ENCODE results near the gene GPR157. TPM values are rescaled to one million over a fixed set of nuclear protein-coding genes. Genes with fewer than 3 reads are reported as not detected.

GPR157 gene
- total and polyA plus RNA-seq, 10 of the 15 experiments (the other 5 are each of a cell fraction or from before 2014, with no cell fraction given): 0.66 to 15.9 (median 3.1) TPM

DNA sequence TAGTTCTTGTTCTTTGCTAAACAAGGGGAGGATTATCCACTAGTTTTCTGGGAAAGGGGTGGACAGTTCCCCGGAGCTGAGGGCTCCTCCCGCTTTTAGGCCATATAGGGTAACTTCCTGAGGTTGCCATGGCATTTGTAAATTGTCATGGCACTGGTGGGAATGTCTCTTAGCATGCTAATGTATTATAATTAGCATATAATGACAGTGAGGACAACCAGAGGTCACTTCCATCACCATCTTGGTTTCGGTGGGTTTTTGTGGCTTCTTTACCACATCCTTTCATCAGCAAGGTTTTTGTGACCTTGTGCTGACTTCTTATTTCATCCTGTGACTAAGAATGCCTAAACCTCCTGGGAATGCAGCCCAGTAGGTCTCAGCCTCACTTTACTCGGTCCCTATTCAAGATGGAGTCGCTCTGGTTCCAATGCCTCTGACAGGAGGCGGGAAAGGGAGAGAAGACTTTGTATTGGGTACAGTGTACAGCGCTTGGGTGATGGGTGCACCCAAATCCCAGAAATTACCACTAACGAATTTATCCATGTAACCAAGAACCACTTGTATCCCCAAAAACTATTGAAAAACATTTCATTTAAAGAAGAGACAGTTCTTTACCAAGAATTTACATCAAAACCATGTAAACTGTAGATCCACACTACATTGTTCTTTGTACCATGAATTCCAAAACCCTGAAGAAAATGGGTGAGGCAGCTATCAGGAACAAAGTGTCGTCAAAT is 50.7 kb downstream of the GPR157 start (continued):
- TF ChIP-seq NR2C1 (IDR thresholded peaks at IDR 0.05) (peak; percentile 46; the same call in 1 of the 2 replicates), MYB (IDR thresholded peaks at IDR 0.05; ENCODE audit: borderline replicate concordance, low read depth, low read length) (no peak), ZNF217 (IDR thresholded peaks at IDR 0.05) (0 out of 2 replicates have a peak, but pooled peaks have one; percentile 39), RAD51 (IDR thresholded peaks at IDR 0.05) (no peak), TAF1 (IDR thresholded peaks at IDR 0.05; ENCODE audit: borderline replicate concordance, low read depth, low read length) (no peak), JUNB (IDR thresholded peaks at IDR 0.05) (peak; percentile 52; the same call in 1 of the 2 replicates), BHLHE40 (IDR thresholded peaks at IDR 0.05; ENCODE audit: borderline replicate concordance in 1 of 2, low read depth in 2 of 2, low read length in 1 of 2) (peak; percentile 57 to 79; a peak in 2 of 4 replicates), SMAD1 (IDR thresholded peaks at IDR 0.05; ENCODE audit: low read depth, partially characterized antibody) (no peak), HCFC1 (IDR thresholded peaks at IDR 0.05; ENCODE audit: low read length) (no peak), SIX5 (IDR thresholded peaks at IDR 0.05; ENCODE audit: low read depth, low read length, severe bottlenecking) (no peak), SUZ12 (IDR thresholded peaks at IDR 0.05; ENCODE audit: unreplicated experiment) (no peak), CBX3 (IDR thresholded peaks at IDR 0.05; ENCODE audit: borderline replicate concordance, low read depth) (no peak), MTA3 (IDR thresholded peaks at IDR 0.05; ENCODE audit: borderline replicate concordance, low read length) (peak; percentile 68; the same call in 1 of the 2 replicates), MEF2A (IDR thresholded peaks at IDR 0.05; ENCODE audit: insufficient read depth, low read depth, low read length) (peak; percentile 75; the same call in 1 of the 2 replicates), ELK1 (IDR thresholded peaks at IDR 0.05; ENCODE audit: low read depth, low read length) (peak; percentile 88; the same call in 1 of the 2 replicates), SMARCA5 (IDR thresholded peaks at IDR 0.05) (peak; percentile 55; the same call in 1 of the 2 replicates), IKZF1 (conservative IDR thresholded peaks at IDR 0.05) (peak; percentile 93), CBFB (IDR thresholded peaks at IDR 0.05; ENCODE audit: low read depth) (peak; percentile 99), ZZZ3 (IDR thresholded peaks at IDR 0.05; ENCODE audit: control insufficient read depth, insufficient read length, low read depth) (no peak), KLF5 (IDR thresholded peaks at IDR 0.05; ENCODE audit: partially characterized antibody) (no peak), ZNF687 (IDR thresholded peaks at IDR 0.05) (peak; percentile 100), ATF2 (IDR thresholded peaks at IDR 0.05; ENCODE audit: low read length) (peak; percentile 83), MXI1 (IDR thresholded peaks at IDR 0.05; ENCODE audit: low read depth, low read length) (peak; percentile 78; the same call in 1 of the 2 replicates)
- TF ChIP-seq, protein P1, sequence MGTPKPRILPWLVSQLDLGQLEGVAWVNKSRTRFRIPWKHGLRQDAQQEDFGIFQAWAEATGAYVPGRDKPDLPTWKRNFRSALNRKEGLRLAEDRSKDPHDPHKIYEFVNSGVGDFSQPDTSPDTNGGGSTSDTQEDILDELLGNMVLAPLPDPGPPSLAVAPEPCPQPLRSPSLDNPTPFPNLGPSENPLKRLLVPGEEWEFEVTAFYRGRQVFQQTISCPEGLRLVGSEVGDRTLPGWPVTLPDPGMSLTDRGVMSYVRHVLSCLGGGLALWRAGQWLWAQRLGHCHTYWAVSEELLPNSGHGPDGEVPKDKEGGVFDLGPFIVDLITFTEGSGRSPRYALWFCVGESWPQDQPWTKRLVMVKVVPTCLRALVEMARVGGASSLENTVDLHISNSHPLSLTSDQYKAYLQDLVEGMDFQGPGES (IDR thresholded peaks at IDR 0.05): no peak
